Neural progenitor cell (in vitro differentiated cells): Measurements from ENCODE around the gene NXNL2. TPM values are rescaled to one million over a fixed set of nuclear protein-coding genes. Genes with fewer than 3 reads are reported as not detected.

Source experiments
- DNase-seq: peaks from one replicate; pipeline ENCODE4 v3.0.0-alpha.2; 2016; ENCODE audit warnings: low spot score
- H2AFZ ChIP-seq: fragments of 200-600 bp; sonication (generic); replicated peaks from 2 replicates; pipeline ENCODE4 v1.6.1; 2016; ENCODE audit warnings: antibody characterized with exemption
- H3F3A ChIP-seq: fragments of 200-600 bp; sonication (generic); 2 replicates; pipeline ENCODE4 v1.6.1; 2016; ENCODE audit warnings: antibody characterized with exemption, low read depth
- H3K27ac ChIP-seq: fragments of 200-600 bp; sonication (generic); 2 replicates; pipeline ENCODE4 v1.5.1; 2016; ENCODE audit warnings: mild to moderate bottlenecking
- H3K27me3 ChIP-seq: fragments of 200-600 bp; sonication (generic); 2 replicates; pipeline ENCODE4 v1.6.1; 2016; ENCODE audit warnings: mild to moderate bottlenecking, moderate library complexity
- H3K36me3 ChIP-seq: fragments of 200-600 bp; sonication (generic); 2 replicates; pipeline ENCODE4 v1.5.1; 2016
- H3K4me1 ChIP-seq: fragments of 200-600 bp; sonication (generic); 2 replicates; pipeline ENCODE4 v1.6.1; 2016; ENCODE audit warnings: mixed run types
- H3K4me2 ChIP-seq: fragments of 200-600 bp; sonication (generic); 2 replicates; pipeline ENCODE4 v1.6.1; 2016
- H3K4me3 ChIP-seq: fragments of 200-600 bp; sonication (generic); 2 replicates; pipeline ENCODE4 v1.5.1; 2016
- H3K79me2 ChIP-seq: fragments of 200-600 bp; sonication (generic); 2 replicates; pipeline ENCODE4 v1.6.1; 2016; ENCODE audit warnings: low read depth
- H3K9ac ChIP-seq: fragments of 200-600 bp; sonication (generic); 2 replicates; pipeline ENCODE4 v1.6.1; 2016
- H3K9me3 ChIP-seq: fragments of 200-600 bp; sonication (generic); 2 replicates; pipeline ENCODE4 v1.5.1; 2016; ENCODE audit warnings: low read depth
- H4K20me1 ChIP-seq: fragments of 200-600 bp; sonication (generic); 2 replicates; pipeline ENCODE4 v1.6.1; 2016; ENCODE audit warnings: low read depth
- H3K27ac Mint-ChIP-seq: 3 replicates; pipeline ENCODE4 v1.8.0; 2021; ENCODE audit warnings: mixed read lengths
- H3K27me3 Mint-ChIP-seq: 2 replicates; pipeline ENCODE4 v1.8.0; 2022; ENCODE audit warnings: low read depth, mild to moderate bottlenecking, inconsistent platforms, moderate library complexity, mixed read lengths; ENCODE audit not compliant: insufficient read depth
- H3K36me3 Mint-ChIP-seq: 3 replicates; pipeline ENCODE4 v1.8.0; 2021; ENCODE audit warnings: mixed read lengths
- H3K4me1 Mint-ChIP-seq: 3 replicates; pipeline ENCODE4 v1.8.0; 2021; ENCODE audit warnings: mixed read lengths
- H3K4me3 Mint-ChIP-seq: 3 replicates; pipeline ENCODE4 v1.8.0; 2021; ENCODE audit warnings: mild to moderate bottlenecking, moderate library complexity, mixed read lengths
- H3K9me3 Mint-ChIP-seq: 3 replicates; pipeline ENCODE4 v1.8.0; 2020; ENCODE audit warnings: mixed read lengths
- EZH2 ChIP-seq: fragments of 200-600 bp; sonication (generic); IDR thresholded peaks from 2 replicates; pipeline ENCODE4 v1.6.1; 2017; ENCODE audit warnings: antibody characterized with exemption, mild to moderate bottlenecking, moderate library complexity
- EZH2phosphoT487 ChIP-seq: fragments of 200-600 bp; sonication (generic); IDR thresholded peaks from 2 replicates; pipeline ENCODE4 v1.6.1; 2017; ENCODE audit warnings: antibody characterized with exemption
- total RNA-seq: library from RNA; depleted of rRNA; stranded (reverse); fragments of >200 nt; gene quantifications from 2 replicates; pipeline ENCODE4 v1.2.3, GENCODE V29; 2015; ENCODE audit warnings: low replicate concordance
- TF ChIP-seq, protein P1 (sequence below): fragments of 200-600 bp; sonication (generic); IDR thresholded peaks from 2 replicates; pipeline ENCODE4 v1.5.1; 2017; ENCODE audit warnings: antibody characterized with exemption, mild to moderate bottlenecking

Gene NXNL2
- total RNA-seq, 1 donor from 2014 or later = 0.32 TPM

DNA sequence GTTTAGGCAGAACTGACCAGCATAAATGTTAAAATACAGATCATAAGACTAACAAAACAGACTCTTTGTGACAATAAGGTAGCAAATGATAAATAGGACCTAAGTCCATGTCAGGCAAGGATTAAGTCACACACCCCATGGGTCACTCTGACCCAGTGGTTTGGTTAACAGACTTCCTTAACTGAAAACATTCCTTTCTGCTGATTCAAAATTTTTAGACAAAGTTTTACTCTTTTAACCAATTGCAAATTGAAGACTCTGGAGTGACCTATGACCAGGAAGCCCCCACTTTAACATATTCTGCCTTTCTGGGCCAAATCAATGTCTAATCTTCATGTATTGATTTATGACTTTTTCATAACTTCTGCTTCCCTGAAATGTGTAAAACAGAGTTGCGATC lies 4.9 kb upstream of the NXNL2 start:
- peaks cover 25% of the 10 kb centered on the region for H3F3A ChIP-seq
- H2AFZ ChIP-seq = no peak overlapping the region
- Mint-ChIP-seq H3K27me3 (peaks cover 22% of the 10 kb centered on the region), H3K4me3 (no peak overlapping the region), H3K9me3 (peaks cover 5% of the 10 kb centered on the region), H3K36me3 (peaks cover 2% of the 10 kb centered on the region), H3K27ac (no peak overlapping the region), H3K4me1 (peaks cover 29% of the 10 kb centered on the region)
- no peak overlapping the region for H3K4me3 ChIP-seq
- H3K9ac ChIP-seq = no peak overlapping the region
- TF ChIP-seq, protein P1, sequence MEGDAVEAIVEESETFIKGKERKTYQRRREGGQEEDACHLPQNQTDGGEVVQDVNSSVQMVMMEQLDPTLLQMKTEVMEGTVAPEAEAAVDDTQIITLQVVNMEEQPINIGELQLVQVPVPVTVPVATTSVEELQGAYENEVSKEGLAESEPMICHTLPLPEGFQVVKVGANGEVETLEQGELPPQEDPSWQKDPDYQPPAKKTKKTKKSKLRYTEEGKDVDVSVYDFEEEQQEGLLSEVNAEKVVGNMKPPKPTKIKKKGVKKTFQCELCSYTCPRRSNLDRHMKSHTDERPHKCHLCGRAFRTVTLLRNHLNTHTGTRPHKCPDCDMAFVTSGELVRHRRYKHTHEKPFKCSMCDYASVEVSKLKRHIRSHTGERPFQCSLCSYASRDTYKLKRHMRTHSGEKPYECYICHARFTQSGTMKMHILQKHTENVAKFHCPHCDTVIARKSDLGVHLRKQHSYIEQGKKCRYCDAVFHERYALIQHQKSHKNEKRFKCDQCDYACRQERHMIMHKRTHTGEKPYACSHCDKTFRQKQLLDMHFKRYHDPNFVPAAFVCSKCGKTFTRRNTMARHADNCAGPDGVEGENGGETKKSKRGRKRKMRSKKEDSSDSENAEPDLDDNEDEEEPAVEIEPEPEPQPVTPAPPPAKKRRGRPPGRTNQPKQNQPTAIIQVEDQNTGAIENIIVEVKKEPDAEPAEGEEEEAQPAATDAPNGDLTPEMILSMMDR = no peak
- TF ChIP-seq EZH2 (no peak), EZH2phosphoT487 (no peak)
- no peaks in the 10 kb centered on the region for H3K79me2 ChIP-seq
- peaks cover 3% of the 10 kb centered on the region for H3K4me1 ChIP-seq
- H3K4me2 ChIP-seq = no peak overlapping the region
- DNase-seq = no peak
- peaks cover 41% of the 10 kb centered on the region for H3K27me3 ChIP-seq
- no peak overlapping the region for H3K27ac ChIP-seq
- H4K20me1 ChIP-seq = no peaks in the 10 kb centered on the region
- no peaks in the 10 kb centered on the region for H3K9me3 ChIP-seq
- no peaks in the 10 kb centered on the region for H3K36me3 ChIP-seq

DNA sequence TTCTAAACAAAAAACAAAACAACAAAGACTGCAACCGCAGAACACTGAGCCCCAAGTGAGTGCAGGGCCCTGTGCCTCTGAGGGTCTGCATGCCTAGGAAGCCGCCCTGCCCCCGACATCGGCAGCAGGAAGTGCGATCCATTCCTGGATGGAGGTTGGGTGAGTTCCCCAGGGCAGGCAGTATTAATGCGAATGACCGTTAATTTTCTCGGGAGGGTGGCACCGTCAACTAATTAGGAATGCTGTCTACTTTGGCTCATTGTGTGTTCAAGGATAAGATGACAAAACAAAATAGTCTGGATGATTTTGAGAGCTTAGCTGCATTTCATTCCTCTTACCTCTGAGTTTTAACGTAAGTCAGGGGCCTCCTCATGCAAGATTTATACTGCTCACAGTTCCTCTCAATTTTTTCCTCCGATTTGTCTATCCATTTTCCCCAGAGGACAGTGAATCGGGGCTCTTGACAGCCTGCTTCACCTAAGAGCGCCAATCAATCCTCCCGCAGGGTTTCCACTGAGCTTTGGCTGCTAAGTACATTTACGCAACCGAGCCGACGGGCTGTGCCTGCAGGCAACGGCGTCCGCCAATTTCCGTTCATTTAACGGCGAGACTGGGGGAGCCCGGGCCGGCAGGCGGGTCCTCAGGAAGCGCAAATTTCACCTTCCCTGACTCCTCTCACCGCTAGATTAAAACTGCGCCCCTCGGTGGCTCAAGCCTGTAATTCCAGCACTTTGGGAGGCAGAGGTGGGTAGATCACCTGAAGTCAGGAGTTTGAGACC lies 2.9 kb upstream of the NXNL2 start:
- Mint-ChIP-seq H3K27me3 (peaks cover 30% of the 10 kb centered on the region), H3K4me3 (peak overlapping the region; percentile 69), H3K9me3 (peaks cover 5% of the 10 kb centered on the region), H3K36me3 (peaks cover 2% of the 10 kb centered on the region), H3K27ac (no peak overlapping the region), H3K4me1 (peaks cover 37% of the 10 kb centered on the region)
- H3K27ac ChIP-seq = no peak overlapping the region
- TF ChIP-seq, protein P1 = peak; percentile 62
- peak; percentile 30 for TF ChIP-seq EZH2phosphoT487
- peak; percentile 58 for TF ChIP-seq EZH2
- H3K79me2 ChIP-seq = no peaks in the 10 kb centered on the region
- H2AFZ ChIP-seq = peak overlapping the region; percentile 66
- peaks cover 25% of the 10 kb centered on the region for H3F3A ChIP-seq
- peaks cover 10% of the 10 kb centered on the region for H3K4me1 ChIP-seq
- peak overlapping the region; percentile 38 for H3K4me3 ChIP-seq
- no peaks in the 10 kb centered on the region for H4K20me1 ChIP-seq
- H3K27me3 ChIP-seq = peaks cover 62% of the 10 kb centered on the region
- H3K4me2 ChIP-seq = peak overlapping the region; percentile 72
- peak; percentile 85 for DNase-seq
- no peaks in the 10 kb centered on the region for H3K36me3 ChIP-seq
- no peak overlapping the region for H3K9ac ChIP-seq
- no peaks in the 10 kb centered on the region for H3K9me3 ChIP-seq

GRCh38 chr9:88533951-88534455 lies 975 bp upstream of the NXNL2 start:
- peaks cover 10% of the 10 kb centered on the region for H3K4me1 ChIP-seq
- peak; percentile 38 for DNase-seq
- H3K27me3 Mint-ChIP-seq = peaks cover 36% of the 10 kb centered on the region
- H3F3A ChIP-seq = peaks cover 25% of the 10 kb centered on the region
- H3K36me3 ChIP-seq = no peaks in the 10 kb centered on the region
- peaks cover 5% of the 10 kb centered on the region for H3K9me3 Mint-ChIP-seq
- H4K20me1 ChIP-seq = no peaks in the 10 kb centered on the region
- peak overlapping the region; percentile 77 for H3K4me3 Mint-ChIP-seq
- peaks cover 80% of the 10 kb centered on the region for H3K27me3 ChIP-seq
- H3K27ac Mint-ChIP-seq = no peak overlapping the region
- peaks cover 2% of the 10 kb centered on the region for H3K36me3 Mint-ChIP-seq
- peak overlapping the region; percentile 73 for H3K4me2 ChIP-seq
- H3K4me1 Mint-ChIP-seq = peaks cover 48% of the 10 kb centered on the region
- peak overlapping the region; percentile 55 for H3K4me3 ChIP-seq
- H2AFZ ChIP-seq = peak overlapping the region; percentile 90
- no peak overlapping the region for H3K27ac ChIP-seq
- H3K79me2 ChIP-seq = no peaks in the 10 kb centered on the region
- TF ChIP-seq EZH2phosphoT487 (peak; percentile 38), EZH2 (peak; percentile 74)
- TF ChIP-seq, protein P1 = no peak
- no peaks in the 10 kb centered on the region for H3K9me3 ChIP-seq
- H3K9ac ChIP-seq = no peak overlapping the region
